ENCODE measurements around the gene RASSF3.

Gene RASSF3

GRCh38 chr12:64713376-64713775, 103.1 kb downstream of the RASSF3 start:
- DNase-seq (ENCODE audit: insufficient read length, low spot score) (no peak), FAIRE-seq (no peak)
- TF ChIP-seq POLR2A (IDR thresholded peaks at IDR 0.05; ENCODE audit: low read depth, low read length) = no peak

GRCh38 chr12:64714551-64714968, 104.3 kb downstream of the RASSF3 start:
- no peak for TF ChIP-seq POLR2A (IDR thresholded peaks at IDR 0.05; ENCODE audit: low read depth, low read length)
- DNase-seq (ENCODE audit: insufficient read length, low spot score) (no peak), FAIRE-seq (no peak)

GRCh38 chr12:64716371-64716770, 106.1 kb downstream of the RASSF3 start:
- no peak for FAIRE-seq
- DNase-seq (ENCODE audit: insufficient read length, low spot score) = no peak
- no peak for TF ChIP-seq POLR2A (IDR thresholded peaks at IDR 0.05; ENCODE audit: low read depth, low read length)

GRCh38 chr12:64716839-64717455, 106.7 kb downstream of the RASSF3 start:
- DNase-seq (ENCODE audit: insufficient read length, low spot score) = no peak
- no peak for FAIRE-seq
- TF ChIP-seq POLR2A (IDR thresholded peaks at IDR 0.05; ENCODE audit: low read depth, low read length) = no peak

GRCh38 chr12:64718649-64719048, 108.4 kb downstream of the RASSF3 start:
- FAIRE-seq (no peak), DNase-seq (ENCODE audit: insufficient read length, low spot score) (no peak)
- TF ChIP-seq POLR2A (IDR thresholded peaks at IDR 0.05; ENCODE audit: low read depth, low read length) = no peak

GRCh38 chr12:64720884-64721283, 110.6 kb downstream of the RASSF3 start:
- DNase-seq (ENCODE audit: insufficient read length, low spot score) (no peak), FAIRE-seq (no peak)
- TF ChIP-seq POLR2A (IDR thresholded peaks at IDR 0.05; ENCODE audit: low read depth, low read length) = no peak

- FAIRE-seq (no peak), DNase-seq (ENCODE audit: insufficient read length, low spot score) (no peak)
- TF ChIP-seq POLR2A (IDR thresholded peaks at IDR 0.05; ENCODE audit: low read depth, low read length) = no peak
Observed at GRCh38 chr12:64722835-64723234, 112.5 kb downstream of the RASSF3 start.

- no peak for DNase-seq (ENCODE audit: insufficient read length, low spot score)
- FAIRE-seq = no peak
- TF ChIP-seq POLR2A (IDR thresholded peaks at IDR 0.05; ENCODE audit: low read depth, low read length) = no peak
Observed at GRCh38 chr12:64723630-64724029, 113.3 kb downstream of the RASSF3 start.

- TF ChIP-seq POLR2A (IDR thresholded peaks at IDR 0.05; ENCODE audit: low read depth, low read length) = no peak
- DNase-seq (ENCODE audit: insufficient read length, low spot score) (no peak), FAIRE-seq (no peak)
Observed at GRCh38 chr12:64724201-64724745, 114.0 kb downstream of the RASSF3 start.

GRCh38 chr12:64729909-64730587, 119.8 kb downstream of the RASSF3 start:
- DNase-seq (ENCODE audit: insufficient read length, low spot score) = no peak
- no peak for TF ChIP-seq POLR2A (IDR thresholded peaks at IDR 0.05; ENCODE audit: low read depth, low read length)
- no peak for FAIRE-seq

- DNase-seq (ENCODE audit: insufficient read length, low spot score) (no peak), FAIRE-seq (peak; percentile 27)
- no peak for TF ChIP-seq POLR2A (IDR thresholded peaks at IDR 0.05; ENCODE audit: low read depth, low read length)
Observed at GRCh38 chr12:64730588-64730969, 120.3 kb downstream of the RASSF3 start.

- no peak for FAIRE-seq
- DNase-seq (ENCODE audit: insufficient read length, low spot score) = no peak
- no peak for TF ChIP-seq POLR2A (IDR thresholded peaks at IDR 0.05; ENCODE audit: low read depth, low read length)
Observed at GRCh38 chr12:64731683-64732082, 121.4 kb downstream of the RASSF3 start.

GRCh38 chr12:64733857-64734256, 123.6 kb downstream of the RASSF3 start:
- DNase-seq (ENCODE audit: insufficient read length, low spot score) = peak; percentile 68
- TF ChIP-seq POLR2A (IDR thresholded peaks at IDR 0.05; ENCODE audit: low read depth, low read length) = no peak
- peak; percentile 100 for FAIRE-seq

GRCh38 chr12:64735442-64735841, 125.1 kb downstream of the RASSF3 start:
- DNase-seq (ENCODE audit: insufficient read length, low spot score) (no peak), FAIRE-seq (no peak)
- TF ChIP-seq POLR2A (IDR thresholded peaks at IDR 0.05; ENCODE audit: low read depth, low read length) = no peak

- no peak for TF ChIP-seq POLR2A (IDR thresholded peaks at IDR 0.05; ENCODE audit: low read depth, low read length)
- FAIRE-seq (no peak), DNase-seq (ENCODE audit: insufficient read length, low spot score) (no peak)
Observed at GRCh38 chr12:64736771-64737170, 126.5 kb downstream of the RASSF3 start.

Data from H54 (cell line).